PC-9 (cell line): ENCODE results near the gene DIDO1.

ENCODE experiments used
- CTCF ChIP-seq: fragments of 200-600 bp; sonication (generic); conservative IDR thresholded peaks from 2 replicates; pipeline ENCODE4 v1.6.1; 2017; ENCODE audit warnings: mixed run types, antibody characterized with exemption, mild to moderate bottlenecking, moderate library complexity
- EZH2 ChIP-seq: fragments of 200-600 bp; sonication (generic); IDR thresholded peaks from 2 replicates; pipeline ENCODE4 v1.8.0; 2017; ENCODE audit warnings: antibody characterized with exemption, low read depth

- TF ChIP-seq CTCF, result no peak
- TF ChIP-seq EZH2, result no peak
Measured at GRCh38 chr20:62844182-62844581, 82.1 kb downstream of the DIDO1 start.
